ENCODE results near the gene PTOV1.

DNA sequence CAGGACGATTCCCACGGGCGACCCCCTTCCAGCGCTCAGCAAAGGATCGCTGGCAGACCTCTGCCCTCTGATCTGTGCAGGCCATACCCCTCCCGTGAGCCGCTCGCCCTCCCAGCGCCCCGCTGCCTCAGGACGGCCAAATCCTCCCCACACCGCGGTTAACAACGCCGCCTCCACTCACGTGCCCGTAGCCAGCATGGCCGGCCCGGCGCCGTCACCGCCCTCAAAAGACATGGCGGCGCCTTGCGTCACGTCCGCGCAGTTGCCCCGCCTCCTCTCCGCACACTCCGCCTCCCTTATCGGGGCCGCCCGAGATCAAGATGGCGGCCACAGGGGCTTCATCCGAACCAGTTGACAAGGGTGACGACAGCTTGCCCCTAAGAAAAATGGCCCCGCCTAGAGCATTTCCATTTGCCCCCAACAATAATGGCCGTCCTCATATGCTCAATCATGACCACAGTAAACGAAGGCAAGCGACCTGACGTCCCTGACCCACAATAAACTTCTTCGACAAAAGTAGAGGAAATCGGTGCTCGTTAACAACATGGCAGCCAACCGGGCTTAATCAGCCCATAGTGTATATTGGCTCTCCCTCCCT is 25.6 kb downstream of the PTOV1 start:
- TF ChIP-seq, protein P1, sequence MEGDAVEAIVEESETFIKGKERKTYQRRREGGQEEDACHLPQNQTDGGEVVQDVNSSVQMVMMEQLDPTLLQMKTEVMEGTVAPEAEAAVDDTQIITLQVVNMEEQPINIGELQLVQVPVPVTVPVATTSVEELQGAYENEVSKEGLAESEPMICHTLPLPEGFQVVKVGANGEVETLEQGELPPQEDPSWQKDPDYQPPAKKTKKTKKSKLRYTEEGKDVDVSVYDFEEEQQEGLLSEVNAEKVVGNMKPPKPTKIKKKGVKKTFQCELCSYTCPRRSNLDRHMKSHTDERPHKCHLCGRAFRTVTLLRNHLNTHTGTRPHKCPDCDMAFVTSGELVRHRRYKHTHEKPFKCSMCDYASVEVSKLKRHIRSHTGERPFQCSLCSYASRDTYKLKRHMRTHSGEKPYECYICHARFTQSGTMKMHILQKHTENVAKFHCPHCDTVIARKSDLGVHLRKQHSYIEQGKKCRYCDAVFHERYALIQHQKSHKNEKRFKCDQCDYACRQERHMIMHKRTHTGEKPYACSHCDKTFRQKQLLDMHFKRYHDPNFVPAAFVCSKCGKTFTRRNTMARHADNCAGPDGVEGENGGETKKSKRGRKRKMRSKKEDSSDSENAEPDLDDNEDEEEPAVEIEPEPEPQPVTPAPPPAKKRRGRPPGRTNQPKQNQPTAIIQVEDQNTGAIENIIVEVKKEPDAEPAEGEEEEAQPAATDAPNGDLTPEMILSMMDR (IDR thresholded peaks at IDR 0.05), result no peak
- TF ChIP-seq POLR2A (IDR thresholded peaks at IDR 0.05), result peak; percentile 43 to 61
